ENCODE measurements around the gene HEATR3. TPM values are rescaled to one million over a fixed set of nuclear protein-coding genes. Genes with fewer than 3 reads are reported as not detected.

HEATR3 gene
- total and polyA plus RNA-seq, 2 experiments from 2014 or later, result 7.5 to 29.9 TPM

GRCh38 chr16:50027829-50028228 is 37.9 kb upstream of the HEATR3 start:
- Mint-ChIP-seq H3K27me3 (ENCODE audit: insufficient read depth, low read depth, poor library complexity) (no peaks in the 10 kb centered on the region), H3K4me1 (peaks cover 9% of the 10 kb centered on the region; the same call in 2 of the 3 replicates), H3K4me3 (no peak overlapping the region), H3K27ac (no peak overlapping the region), H3K36me3 (ENCODE audit: low read depth) (peaks cover 23% of the 10 kb centered on the region), H3K9me3 (no peaks in the 10 kb centered on the region)
- H2AFZ ChIP-seq, result no peak overlapping the region
- TF ChIP-seq CREB1 (CRISPR knock-in tag; IDR thresholded peaks at IDR 0.05; ENCODE audit: low read depth) (no peak), ZNF114 (CRISPR knock-in tag; IDR thresholded peaks at IDR 0.05) (no peak), ZNF331 (CRISPR knock-in tag; IDR thresholded peaks at IDR 0.05; ENCODE audit: low read depth) (no peak), POLR2AphosphoS5 (IDR thresholded peaks at IDR 0.05; ENCODE audit: low read depth) (no peak), JUNB (IDR thresholded peaks at IDR 0.05; ENCODE audit: unreplicated experiment) (no peak)
- TF ChIP-seq, protein P1, sequence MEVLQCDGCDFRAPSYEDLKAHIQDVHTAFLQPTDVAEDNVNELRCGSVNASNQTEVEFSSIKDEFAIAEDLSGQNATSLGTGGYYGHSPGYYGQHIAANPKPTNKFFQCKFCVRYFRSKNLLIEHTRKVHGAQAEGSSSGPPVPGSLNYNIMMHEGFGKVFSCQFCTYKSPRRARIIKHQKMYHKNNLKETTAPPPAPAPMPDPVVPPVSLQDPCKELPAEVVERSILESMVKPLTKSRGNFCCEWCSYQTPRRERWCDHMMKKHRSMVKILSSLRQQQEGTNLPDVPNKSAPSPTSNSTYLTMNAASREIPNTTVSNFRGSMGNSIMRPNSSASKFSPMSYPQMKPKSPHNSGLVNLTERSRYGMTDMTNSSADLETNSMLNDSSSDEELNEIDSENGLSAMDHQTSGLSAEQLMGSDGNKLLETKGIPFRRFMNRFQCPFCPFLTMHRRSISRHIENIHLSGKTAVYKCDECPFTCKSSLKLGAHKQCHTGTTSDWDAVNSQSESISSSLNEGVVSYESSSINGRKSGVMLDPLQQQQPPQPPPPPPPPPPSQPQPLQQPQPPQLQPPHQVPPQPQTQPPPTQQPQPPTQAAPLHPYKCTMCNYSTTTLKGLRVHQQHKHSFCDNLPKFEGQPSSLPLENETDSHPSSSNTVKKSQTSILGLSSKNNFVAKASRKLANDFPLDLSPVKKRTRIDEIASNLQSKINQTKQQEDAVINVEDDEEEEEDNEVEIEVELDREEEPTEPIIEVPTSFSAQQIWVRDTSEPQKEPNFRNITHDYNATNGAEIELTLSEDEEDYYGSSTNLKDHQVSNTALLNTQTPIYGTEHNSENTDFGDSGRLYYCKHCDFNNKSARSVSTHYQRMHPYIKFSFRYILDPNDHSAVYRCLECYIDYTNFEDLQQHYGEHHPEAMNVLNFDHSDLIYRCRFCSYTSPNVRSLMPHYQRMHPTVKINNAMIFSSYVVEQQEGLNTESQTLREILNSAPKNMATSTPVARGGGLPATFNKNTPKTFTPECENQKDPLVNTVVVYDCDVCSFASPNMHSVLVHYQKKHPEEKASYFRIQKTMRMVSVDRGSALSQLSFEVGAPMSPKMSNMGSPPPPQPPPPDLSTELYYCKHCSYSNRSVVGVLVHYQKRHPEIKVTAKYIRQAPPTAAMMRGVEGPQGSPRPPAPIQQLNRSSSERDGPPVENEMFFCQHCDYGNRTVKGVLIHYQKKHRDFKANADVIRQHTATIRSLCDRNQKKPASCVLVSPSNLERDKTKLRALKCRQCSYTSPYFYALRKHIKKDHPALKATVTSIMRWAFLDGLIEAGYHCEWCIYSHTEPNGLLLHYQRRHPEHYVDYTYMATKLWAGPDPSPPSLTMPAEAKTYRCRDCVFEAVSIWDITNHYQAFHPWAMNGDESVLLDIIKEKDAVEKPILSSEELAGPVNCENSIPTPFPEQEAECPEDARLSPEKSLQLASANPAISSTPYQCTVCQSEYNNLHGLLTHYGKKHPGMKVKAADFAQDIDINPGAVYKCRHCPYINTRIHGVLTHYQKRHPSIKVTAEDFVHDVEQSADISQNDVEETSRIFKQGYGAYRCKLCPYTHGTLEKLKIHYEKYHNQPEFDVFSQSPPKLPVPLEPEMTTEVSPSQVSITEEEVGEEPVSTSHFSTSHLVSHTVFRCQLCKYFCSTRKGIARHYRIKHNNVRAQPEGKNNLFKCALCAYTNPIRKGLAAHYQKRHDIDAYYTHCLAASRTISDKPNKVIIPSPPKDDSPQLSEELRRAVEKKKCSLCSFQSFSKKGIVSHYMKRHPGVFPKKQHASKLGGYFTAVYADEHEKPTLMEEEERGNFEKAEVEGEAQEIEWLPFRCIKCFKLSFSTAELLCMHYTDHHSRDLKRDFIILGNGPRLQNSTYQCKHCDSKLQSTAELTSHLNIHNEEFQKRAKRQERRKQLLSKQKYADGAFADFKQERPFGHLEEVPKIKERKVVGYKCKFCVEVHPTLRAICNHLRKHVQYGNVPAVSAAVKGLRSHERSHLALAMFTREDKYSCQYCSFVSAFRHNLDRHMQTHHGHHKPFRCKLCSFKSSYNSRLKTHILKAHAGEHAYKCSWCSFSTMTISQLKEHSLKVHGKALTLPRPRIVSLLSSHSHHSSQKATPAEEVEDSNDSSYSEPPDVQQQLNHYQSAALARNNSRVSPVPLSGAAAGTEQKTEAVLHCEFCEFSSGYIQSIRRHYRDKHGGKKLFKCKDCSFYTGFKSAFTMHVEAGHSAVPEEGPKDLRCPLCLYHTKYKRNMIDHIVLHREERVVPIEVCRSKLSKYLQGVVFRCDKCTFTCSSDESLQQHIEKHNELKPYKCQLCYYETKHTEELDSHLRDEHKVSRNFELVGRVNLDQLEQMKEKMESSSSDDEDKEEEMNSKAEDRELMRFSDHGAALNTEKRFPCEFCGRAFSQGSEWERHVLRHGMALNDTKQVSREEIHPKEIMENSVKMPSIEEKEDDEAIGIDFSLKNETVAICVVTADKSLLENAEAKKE (CRISPR knock-in tag; IDR thresholded peaks at IDR 0.05), result no peak
- TF ChIP-seq, protein P2, sequence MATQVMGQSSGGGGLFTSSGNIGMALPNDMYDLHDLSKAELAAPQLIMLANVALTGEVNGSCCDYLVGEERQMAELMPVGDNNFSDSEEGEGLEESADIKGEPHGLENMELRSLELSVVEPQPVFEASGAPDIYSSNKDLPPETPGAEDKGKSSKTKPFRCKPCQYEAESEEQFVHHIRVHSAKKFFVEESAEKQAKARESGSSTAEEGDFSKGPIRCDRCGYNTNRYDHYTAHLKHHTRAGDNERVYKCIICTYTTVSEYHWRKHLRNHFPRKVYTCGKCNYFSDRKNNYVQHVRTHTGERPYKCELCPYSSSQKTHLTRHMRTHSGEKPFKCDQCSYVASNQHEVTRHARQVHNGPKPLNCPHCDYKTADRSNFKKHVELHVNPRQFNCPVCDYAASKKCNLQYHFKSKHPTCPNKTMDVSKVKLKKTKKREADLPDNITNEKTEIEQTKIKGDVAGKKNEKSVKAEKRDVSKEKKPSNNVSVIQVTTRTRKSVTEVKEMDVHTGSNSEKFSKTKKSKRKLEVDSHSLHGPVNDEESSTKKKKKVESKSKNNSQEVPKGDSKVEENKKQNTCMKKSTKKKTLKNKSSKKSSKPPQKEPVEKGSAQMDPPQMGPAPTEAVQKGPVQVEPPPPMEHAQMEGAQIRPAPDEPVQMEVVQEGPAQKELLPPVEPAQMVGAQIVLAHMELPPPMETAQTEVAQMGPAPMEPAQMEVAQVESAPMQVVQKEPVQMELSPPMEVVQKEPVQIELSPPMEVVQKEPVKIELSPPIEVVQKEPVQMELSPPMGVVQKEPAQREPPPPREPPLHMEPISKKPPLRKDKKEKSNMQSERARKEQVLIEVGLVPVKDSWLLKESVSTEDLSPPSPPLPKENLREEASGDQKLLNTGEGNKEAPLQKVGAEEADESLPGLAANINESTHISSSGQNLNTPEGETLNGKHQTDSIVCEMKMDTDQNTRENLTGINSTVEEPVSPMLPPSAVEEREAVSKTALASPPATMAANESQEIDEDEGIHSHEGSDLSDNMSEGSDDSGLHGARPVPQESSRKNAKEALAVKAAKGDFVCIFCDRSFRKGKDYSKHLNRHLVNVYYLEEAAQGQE (IDR thresholded peaks at IDR 0.05; ENCODE audit: unreplicated experiment), result no peak
- no peaks in the 10 kb centered on the region for H3F3A ChIP-seq (replicated peaks; ENCODE audit: low read depth)
- peaks cover 11% of the 10 kb centered on the region for H3K36me3 ChIP-seq (ENCODE audit: insufficient read depth)
- no peaks in the 10 kb centered on the region for H3K9me2 ChIP-seq (ENCODE audit: insufficient read depth)
- peaks cover 34% of the 10 kb centered on the region for H3K79me2 ChIP-seq (replicated peaks; ENCODE audit: insufficient read depth)
- H3K4me1 ChIP-seq (ENCODE audit: insufficient read depth), result peaks cover 6% of the 10 kb centered on the region; the same call in 1 of the 2 replicates
- ATAC-seq (no peak), DNase-seq (ENCODE audit: low spot score) (no peak)
- H3K27me3 ChIP-seq (ENCODE audit: insufficient read depth), result no peaks in the 10 kb centered on the region
- H3K27ac ChIP-seq (ENCODE audit: low read depth), result no peak overlapping the region
- H3K4me2 ChIP-seq, result no peak overlapping the region
- H3K4me3 ChIP-seq, result no peak overlapping the region
- H4K20me1 ChIP-seq (replicated peaks; ENCODE audit: insufficient read depth), result peaks cover 8% of the 10 kb centered on the region; the same call in 1 of the 2 replicates
